Measurements from ENCODE around the gene HARBI1.

- TF ChIP-seq POLR2A (IDR thresholded peaks at IDR 0.05): no peak
- TF ChIP-seq CTCF (IDR thresholded peaks at IDR 0.05 in 4 of 5, conservative IDR thresholded peaks at IDR 0.05 in 1 of 5): no peak
Measured at GRCh38 chr11:46618837-46619236, 1.8 kb upstream of the HARBI1 start.
